ENCODE measurements around the gene CCNDBP1.
"Not testable (repeated sequence)": the region's sequence is repeated elsewhere in the genome, so short reads cannot be mapped to it uniquely, and the experiment has no call there.

CCNDBP1 gene

DNA sequence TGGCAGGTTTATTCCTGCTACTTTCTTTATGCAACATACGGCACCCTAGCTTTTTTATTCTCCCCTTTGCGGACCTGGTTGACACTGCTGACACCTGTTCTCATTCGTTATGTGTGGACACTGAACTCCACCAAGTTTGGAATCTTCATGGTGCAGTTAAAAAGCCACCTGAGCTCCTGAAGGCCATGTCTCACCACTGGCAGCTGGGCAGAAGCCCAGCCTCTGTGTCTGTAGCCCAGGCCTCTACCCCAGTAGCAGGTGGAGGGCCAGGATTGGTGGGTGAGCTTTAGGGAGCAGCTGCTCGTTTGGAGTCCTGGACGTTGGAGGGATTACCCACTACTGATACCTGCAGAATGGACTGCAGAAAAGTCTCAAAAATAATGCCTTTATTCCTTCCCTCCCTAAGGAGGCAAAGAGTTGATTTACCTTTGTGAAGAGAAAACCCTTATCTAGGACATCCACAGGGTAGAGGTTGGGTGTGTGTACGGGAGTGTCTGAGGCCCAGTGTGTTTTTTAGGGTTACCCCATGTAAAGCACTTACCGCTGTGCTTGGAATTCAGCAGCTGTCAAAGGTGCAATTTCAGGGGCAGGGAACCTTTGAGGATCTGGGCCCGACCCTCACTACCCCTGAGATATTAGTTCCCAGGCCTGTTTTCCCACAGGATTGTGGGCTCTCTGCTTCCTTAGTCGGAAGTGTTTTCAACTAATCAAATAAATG lies 637 bp upstream of the CCNDBP1 start:
- DNase-seq (ENCODE audit: low spot score in 2 of 2) (no peak), ATAC-seq (no peak)
- peaks cover 30% of the 10 kb centered on the region for H3K4me1 Mint-ChIP-seq
- H3K27ac Mint-ChIP-seq: peak overlapping the region; percentile 96
- peak overlapping the region; percentile 88 for H3K4me3 Mint-ChIP-seq
- H3K36me3 Mint-ChIP-seq: peaks cover 74% of the 10 kb centered on the region
- no peaks in the 10 kb centered on the region for H3K9me3 Mint-ChIP-seq

DNA sequence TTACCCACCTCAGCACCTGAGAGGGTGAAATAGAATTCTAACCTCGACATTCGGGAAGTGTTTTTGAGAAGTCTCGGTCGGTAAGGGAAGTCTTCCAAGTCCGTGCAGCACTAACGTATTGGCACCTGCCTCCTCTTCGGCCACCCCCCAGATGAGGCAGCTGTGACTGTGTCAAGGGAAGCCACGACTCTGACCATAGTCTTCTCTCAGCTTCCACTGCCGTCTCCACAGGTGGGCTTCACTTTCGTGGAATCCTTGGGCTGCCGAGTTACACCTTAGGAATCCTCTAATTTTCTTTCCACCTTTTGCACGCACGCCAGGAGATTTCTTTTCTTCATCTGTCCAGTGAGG lies 775 bp downstream of the CCNDBP1 start:
- Mint-ChIP-seq H3K4me1 (peaks cover 31% of the 10 kb centered on the region), H3K9me3 (no peaks in the 10 kb centered on the region), H3K4me3 (peak overlapping the region; percentile 88), H3K27ac (peak overlapping the region; percentile 96), H3K36me3 (peaks cover 84% of the 10 kb centered on the region)
- no peak for DNase-seq (ENCODE audit: low spot score in 2 of 2)
- peak; percentile 52 for ATAC-seq

DNA sequence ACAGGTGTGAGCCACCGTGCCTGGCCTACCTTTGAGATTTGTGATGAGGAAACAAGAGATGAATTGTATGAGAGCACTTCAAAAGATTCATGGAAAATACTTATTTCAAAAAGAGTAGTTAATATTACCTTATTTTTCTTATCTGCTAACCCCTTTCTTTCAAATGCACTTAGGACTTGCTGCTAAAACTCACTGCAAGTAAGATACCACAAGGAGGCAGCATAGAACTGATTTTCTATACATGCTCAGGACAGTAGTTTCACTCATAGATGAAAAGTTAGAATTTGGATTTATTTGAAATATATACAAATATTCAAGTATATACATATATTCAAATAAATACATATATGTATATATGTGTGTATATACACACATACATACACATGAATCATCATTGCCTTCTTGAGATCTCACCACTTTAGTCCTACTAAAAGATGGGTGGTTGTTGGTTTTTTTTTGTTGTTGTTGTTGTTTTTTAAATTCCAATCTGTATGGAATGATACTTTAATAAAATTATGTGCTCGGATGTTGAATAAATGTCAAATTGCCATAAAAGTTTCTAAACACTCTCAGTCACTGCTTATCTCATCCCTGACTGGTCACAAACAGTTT lies 2.4 kb downstream of the CCNDBP1 start:
- H3K9me3 Mint-ChIP-seq: no peaks in the 10 kb centered on the region
- H3K4me1 Mint-ChIP-seq: peaks cover 25% of the 10 kb centered on the region
- H3K36me3 Mint-ChIP-seq: peaks cover 86% of the 10 kb centered on the region
- H3K27ac Mint-ChIP-seq: peak overlapping the region; percentile 96
- ATAC-seq (no peak), DNase-seq (ENCODE audit: low spot score in 2 of 2) (no peak)
- H3K4me3 Mint-ChIP-seq: peak overlapping the region; percentile 88

DNA sequence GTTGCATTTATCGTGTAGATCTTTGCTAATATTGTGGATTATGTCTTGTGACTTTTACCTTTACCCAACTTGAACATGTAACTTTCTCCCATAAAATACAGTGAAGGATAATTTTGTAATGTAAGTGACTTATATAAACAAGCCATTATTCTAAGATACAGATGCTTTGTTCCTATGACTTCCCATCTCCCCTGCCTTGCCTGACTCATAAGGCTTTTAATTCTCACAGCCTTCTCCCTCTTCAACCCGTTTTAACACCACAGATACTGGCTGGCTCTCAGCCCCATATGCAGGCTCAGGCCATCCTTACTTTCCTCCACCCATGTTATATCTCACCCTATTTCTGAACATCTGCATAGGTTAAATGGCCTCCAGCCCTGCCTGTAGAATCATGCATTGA lies 4.1 kb downstream of the CCNDBP1 start:
- ATAC-seq: no peak
- Mint-ChIP-seq H3K4me1 (peaks cover 25% of the 10 kb centered on the region), H3K36me3 (peaks cover 97% of the 10 kb centered on the region), H3K27ac (no peak overlapping the region), H3K4me3 (no peak overlapping the region), H3K9me3 (no peaks in the 10 kb centered on the region)
- no peak for DNase-seq (ENCODE audit: low spot score in 2 of 2)

DNA sequence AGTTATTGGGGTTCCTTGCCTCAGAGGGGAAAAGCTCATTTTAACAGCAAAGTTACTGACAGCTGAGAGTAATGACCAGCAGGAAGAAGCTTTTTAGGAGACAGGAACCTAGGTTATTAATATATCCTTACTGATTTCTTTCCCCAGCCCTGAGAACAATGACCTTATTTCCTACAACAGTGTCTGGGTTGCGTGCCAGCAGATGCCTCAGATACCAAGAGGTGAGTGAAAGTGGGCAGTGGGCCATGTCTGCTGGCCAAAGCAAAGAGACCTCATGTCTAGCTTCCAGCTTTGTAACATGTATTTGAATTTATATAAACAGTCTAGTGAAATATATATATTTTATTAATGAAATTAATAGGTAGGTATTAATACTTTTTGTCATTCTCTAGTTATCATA lies 5.0 kb downstream of the CCNDBP1 start:
- DNase-seq (ENCODE audit: low spot score in 2 of 2): no peak
- no peak for ATAC-seq
- no peak overlapping the region for H3K27ac Mint-ChIP-seq
- no peaks in the 10 kb centered on the region for H3K9me3 Mint-ChIP-seq
- peaks cover 97% of the 10 kb centered on the region for H3K36me3 Mint-ChIP-seq
- H3K4me1 Mint-ChIP-seq: peaks cover 19% of the 10 kb centered on the region
- no peak overlapping the region for H3K4me3 Mint-ChIP-seq

DNA sequence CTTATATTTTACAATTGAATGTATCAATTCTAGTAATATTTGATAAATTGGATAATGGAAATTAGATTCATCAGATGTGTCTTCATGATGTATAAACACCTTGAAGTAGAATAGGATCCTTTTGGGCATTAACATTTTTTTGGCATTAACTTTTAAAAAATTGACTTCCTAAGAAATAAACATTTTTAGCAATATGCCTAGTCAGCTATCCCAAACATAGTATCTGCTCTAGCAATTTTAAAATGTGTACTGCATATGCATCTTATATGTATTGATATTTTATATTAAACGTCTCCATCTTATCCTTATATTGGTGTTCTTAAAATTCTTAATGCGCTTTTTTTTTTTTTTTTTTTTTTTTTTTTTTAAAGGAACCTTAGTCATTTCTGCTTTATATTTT lies 8.5 kb downstream of the CCNDBP1 start:
- Mint-ChIP-seq H3K4me1 (peaks cover 6% of the 10 kb centered on the region), H3K4me3 (no peak overlapping the region), H3K36me3 (peaks cover 92% of the 10 kb centered on the region), H3K27ac (no peak overlapping the region), H3K9me3 (no peaks in the 10 kb centered on the region)
- DNase-seq (ENCODE audit: low spot score in 2 of 2) (no peak), ATAC-seq (no peak)

DNA sequence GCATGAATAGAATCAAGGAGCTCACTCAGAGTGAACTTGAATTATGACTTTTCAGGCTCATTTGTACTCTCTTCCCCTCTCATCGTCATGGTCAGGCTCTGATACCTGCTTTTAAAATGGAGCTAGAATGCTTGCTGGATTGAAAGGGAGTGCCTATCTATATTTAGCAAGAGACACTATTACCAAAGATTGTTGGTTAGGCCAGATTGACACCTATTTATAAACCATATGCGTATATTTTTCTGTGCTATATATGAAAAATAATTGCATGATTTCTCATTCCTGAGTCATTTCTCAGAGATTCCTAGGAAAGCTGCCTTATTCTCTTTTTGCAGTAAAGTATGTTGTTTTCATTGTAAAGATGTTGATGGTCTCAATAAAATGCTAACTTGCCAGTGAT lies 9.6 kb downstream of the CCNDBP1 start:
- peaks cover 81% of the 10 kb centered on the region for H3K36me3 Mint-ChIP-seq
- DNase-seq (ENCODE audit: low spot score in 2 of 2) (peak in 1 of 2 donors; percentile 15), ATAC-seq (no peak)
- H3K4me3 Mint-ChIP-seq: no peak overlapping the region
- H3K9me3 Mint-ChIP-seq: no peaks in the 10 kb centered on the region
- no peak overlapping the region for H3K27ac Mint-ChIP-seq
- H3K4me1 Mint-ChIP-seq: peaks cover 3% of the 10 kb centered on the region

DNA sequence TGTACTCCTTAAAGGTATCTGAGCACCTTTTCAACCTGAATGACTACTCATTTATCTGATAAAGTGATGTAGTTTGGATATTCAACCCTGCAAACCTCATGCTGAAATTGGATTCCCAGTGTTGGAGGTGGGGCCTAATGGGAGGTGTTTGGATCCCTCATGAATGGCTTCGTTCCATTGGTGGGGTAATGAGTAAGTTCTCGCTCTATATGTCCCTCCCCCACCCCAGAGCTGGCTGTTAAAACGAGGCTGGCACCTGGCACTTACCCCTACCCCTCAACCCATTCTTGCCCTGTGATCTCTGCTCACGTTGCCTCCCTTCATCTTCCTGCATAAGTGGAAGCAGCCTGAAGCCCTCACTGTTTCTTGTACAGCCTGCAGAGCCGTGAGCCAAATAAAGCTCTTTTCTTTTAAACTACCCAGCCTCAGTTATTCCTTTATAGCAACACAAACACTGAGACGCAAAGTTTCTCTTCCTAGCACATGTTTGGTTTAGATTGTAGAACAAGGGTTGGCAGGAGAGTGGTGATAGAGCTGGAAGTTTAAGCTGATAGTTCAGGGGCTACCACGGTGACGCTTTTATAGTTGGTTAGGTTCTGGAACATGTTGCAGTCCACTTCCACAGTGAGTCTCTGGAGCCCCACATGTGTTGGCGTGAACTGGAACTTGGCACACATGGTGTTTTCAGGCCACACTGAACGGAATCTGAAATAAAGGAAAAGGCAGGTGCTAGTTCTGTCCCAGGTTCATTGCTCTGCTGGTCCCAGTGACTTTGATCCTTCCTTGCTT lies 11.8 kb downstream of the CCNDBP1 start:
- Mint-ChIP-seq H3K36me3 (peaks cover 59% of the 10 kb centered on the region), H3K9me3 (no peaks in the 10 kb centered on the region), H3K4me1 (peaks cover 9% of the 10 kb centered on the region), H3K27ac (peak overlapping the region; percentile 26), H3K4me3 (no peak overlapping the region)
- ATAC-seq (no peak), DNase-seq (ENCODE audit: low spot score in 2 of 2) (no peak)

DNA sequence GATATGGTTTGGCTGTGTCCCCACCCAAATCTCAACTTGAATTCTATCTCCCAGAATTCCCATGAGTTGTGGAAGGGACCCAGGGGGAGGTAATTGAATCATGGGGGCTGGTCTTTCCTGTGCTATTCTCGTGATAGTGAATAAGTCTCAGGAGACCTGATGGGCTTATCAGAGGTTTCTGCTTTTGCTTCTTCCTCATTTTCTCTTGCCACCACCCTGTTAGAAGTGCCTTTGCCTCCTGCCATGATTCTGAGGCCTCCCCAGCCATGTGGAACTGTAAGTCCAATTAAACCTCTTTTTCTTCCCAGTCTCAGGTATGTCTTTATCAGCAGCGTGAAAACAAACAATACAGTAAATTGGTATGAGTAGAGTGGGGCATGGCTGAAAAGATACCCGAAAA lies 12.6 kb downstream of the CCNDBP1 start:
- not testable (repeated sequence) for DNase-seq (ENCODE audit: low spot score in 2 of 2); H3K9me3 Mint-ChIP-seq; H3K4me3 Mint-ChIP-seq; H3K27ac Mint-ChIP-seq; ATAC-seq; H3K4me1 Mint-ChIP-seq
- peaks cover 51% of the 10 kb centered on the region for H3K36me3 Mint-ChIP-seq

DNA sequence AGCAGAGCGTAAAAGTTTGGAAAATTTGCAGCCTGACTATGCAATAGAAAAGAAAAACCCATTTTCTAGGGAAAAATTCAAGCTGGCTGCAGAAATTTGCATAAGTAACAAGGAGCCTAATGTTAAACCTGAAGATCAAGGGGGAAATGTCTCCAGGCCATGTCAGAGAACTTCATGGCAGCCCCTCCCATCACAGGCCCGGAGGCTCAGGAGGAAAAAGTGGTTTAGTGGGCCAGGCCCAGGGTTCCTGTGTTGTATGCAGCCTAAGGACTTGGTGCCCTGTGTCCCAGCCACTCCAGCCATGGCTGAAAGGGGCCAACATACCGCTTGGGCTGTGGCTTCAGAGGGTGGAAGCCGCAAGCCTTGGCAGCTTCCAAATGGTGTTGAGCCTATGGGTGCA lies 13.4 kb downstream of the CCNDBP1 start:
- peaks cover 43% of the 10 kb centered on the region for H3K36me3 Mint-ChIP-seq
- not testable (repeated sequence) for ATAC-seq; H3K4me1 Mint-ChIP-seq; DNase-seq (ENCODE audit: low spot score in 2 of 2); H3K27ac Mint-ChIP-seq; H3K4me3 Mint-ChIP-seq; H3K9me3 Mint-ChIP-seq

DNA sequence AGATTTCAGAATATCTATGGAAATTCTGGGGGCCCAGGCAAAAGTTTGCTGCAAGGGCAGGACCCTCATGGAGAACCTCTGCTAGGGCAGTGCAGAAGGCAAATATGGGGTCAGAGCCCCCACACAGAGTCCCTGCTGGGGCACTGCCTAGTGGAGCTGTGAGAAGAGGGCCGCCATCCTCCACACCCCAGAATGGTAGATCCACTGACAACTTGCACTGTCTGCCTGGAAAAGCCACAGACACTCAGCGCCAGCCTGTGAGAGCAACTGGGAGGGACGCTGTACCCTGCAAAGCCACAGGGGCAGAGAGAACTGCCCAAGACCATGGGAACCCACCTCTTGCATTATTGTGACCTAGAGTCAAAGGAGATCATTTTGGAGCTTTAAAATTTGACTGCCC lies 13.8 kb downstream of the CCNDBP1 start:
- Mint-ChIP-seq H3K4me3 (no peak overlapping the region), H3K27ac (no peak overlapping the region), H3K4me1 (peaks cover 10% of the 10 kb centered on the region), H3K36me3 (peaks cover 39% of the 10 kb centered on the region), H3K9me3 (no peaks in the 10 kb centered on the region)
- no peak for DNase-seq (ENCODE audit: low spot score in 2 of 2)
- no peak for ATAC-seq

DNA sequence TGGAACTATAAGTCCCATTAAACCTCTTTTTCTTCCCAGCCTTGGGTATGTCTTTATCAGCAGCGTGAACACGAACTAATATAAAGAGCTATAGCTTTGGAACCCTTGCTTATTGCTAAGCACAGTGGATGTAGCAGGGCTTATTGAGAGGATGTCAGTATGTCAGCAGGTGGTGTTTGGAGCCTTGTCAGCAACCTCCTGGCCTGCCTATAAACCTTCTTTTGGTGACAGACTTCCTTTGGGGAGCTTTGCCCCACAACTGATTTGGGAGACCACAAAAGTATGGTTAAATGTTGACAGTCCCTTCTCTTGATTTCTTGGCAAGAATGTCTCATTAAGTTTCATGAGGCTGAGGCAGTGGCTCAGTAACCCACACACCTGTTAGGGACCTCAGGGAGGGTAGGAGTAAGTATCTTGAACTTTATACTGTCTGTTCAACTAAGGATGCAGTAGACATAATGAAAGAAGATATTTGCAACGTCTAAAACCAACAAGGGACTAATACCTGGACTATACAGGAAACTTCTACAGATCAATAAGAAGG lies 14.8 kb downstream of the CCNDBP1 start:
- Mint-ChIP-seq H3K27ac (no peak overlapping the region), H3K9me3 (no peaks in the 10 kb centered on the region), H3K4me3 (no peak overlapping the region), H3K36me3 (peaks cover 28% of the 10 kb centered on the region), H3K4me1 (peaks cover 18% of the 10 kb centered on the region)
- ATAC-seq (peak; percentile 70), DNase-seq (ENCODE audit: low spot score in 2 of 2) (peak in 1 of 2 donors; percentile 44)

DNA sequence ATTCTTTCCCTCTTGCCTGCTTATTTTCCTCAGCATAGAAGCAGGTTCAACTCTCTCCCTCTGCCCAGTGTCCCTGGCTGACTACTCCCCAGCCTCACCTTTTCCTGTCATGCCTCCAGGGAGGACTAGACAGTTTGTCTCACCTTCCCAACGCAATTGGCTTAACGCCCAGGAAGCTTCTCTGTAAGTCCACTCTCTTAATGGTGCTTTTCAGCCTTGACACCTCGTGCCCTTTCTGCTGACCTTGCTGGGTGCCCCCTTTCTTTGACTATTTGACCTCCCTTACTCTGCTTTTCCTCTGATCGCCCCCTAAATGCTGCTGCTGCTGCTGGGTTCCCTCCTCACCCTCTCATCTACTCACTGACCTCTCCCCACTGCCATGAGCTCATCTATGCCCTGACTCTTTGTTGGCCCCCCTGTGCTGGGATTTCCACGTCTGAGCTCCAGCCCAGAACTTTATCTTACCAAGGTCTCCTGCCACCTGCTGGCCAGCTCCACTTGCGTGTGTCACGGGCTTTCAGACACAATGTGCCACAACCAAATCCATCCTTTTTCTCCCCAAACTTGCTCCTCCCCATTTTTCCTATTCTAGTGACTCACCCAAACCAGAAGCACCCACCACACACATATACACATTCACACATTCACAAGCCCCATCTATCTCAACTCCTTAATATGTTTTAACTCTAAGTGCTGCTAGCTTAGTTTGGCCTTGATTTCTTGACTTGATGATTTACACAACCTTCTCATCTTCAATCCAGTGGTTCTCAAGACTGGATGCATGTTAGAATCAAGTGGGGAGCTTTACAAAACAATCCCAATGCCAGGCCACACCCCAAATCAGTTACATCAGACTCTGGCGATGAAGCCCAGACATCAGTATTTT lies 19.1 kb downstream of the CCNDBP1 start:
- Mint-ChIP-seq H3K4me1 (peaks cover 18% of the 10 kb centered on the region), H3K27ac (no peak overlapping the region), H3K9me3 (no peaks in the 10 kb centered on the region), H3K36me3 (no peaks in the 10 kb centered on the region), H3K4me3 (no peak overlapping the region)
- ATAC-seq (peak; percentile 70), DNase-seq (ENCODE audit: low spot score in 2 of 2) (peak in 1 of 2 donors; percentile 58)

DNA sequence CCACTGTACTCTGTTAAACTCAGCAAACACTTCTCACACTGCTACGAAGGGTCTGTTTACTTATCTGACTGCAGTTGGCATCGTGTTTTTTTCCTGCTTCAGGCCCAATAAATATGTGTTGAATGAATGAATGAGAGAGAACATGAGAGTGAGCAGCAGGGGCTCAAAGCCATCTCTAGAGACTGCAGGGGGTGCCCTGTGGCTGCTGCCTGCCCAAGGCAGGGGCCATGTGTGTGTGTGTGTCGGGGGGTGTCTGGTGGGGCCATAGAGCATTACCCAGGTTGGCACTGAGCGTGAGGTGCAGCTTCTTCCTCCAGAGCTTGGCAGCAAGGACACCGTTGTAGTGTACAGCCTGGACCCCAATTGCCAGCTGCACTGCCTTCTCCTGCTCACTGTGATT lies 20.9 kb downstream of the CCNDBP1 start:
- Mint-ChIP-seq H3K9me3 (no peaks in the 10 kb centered on the region), H3K4me1 (peaks cover 9% of the 10 kb centered on the region), H3K27ac (no peak overlapping the region), H3K4me3 (no peak overlapping the region), H3K36me3 (no peaks in the 10 kb centered on the region)
- ATAC-seq: no peak
- no peak for DNase-seq (ENCODE audit: low spot score in 2 of 2)

DNA sequence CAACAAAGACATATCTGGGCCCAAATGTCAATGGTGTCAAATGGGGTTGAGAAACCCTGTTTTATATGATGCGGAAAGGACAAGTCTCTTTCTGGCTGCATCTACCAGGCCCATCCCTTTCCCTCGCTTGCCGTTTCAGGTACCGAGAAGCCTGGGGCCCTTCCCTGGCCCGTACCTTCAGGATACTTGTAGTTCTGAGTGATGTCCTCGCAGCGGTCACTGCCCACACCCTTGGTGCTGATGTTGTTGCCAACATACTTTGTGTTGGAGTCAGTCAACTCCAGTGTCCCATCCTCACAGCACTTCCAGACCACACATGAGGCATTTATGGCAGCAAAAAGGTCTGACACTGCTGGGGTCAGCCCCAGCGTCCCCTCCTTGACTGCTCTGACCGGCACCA lies 21.8 kb downstream of the CCNDBP1 start:
- no peak overlapping the region for H3K4me3 Mint-ChIP-seq
- no peak for DNase-seq (ENCODE audit: low spot score in 2 of 2)
- no peaks in the 10 kb centered on the region for H3K36me3 Mint-ChIP-seq
- H3K9me3 Mint-ChIP-seq: no peaks in the 10 kb centered on the region
- H3K27ac Mint-ChIP-seq: no peak overlapping the region
- H3K4me1 Mint-ChIP-seq: peaks cover 9% of the 10 kb centered on the region
- ATAC-seq: no peak

All from stimulated activated effector memory CD8-positive, alpha-beta T cell treated with anti-CD3 and anti-CD28 coated beads, Interleukin-12 subunit alpha, Interleukin-12 subunit beta, amount 100 ng/mL, for 72 hours (primary cell).